Tibial nerve (tissue), 3 donors: Measurements from ENCODE around the gene MAML3.

Experiments
- POLR2A ChIP-seq, 2 donors: fragments of 450-650 bp; IDR thresholded peaks; one replicate each; pipeline ENCODE4 v1.6.1; 2017; ENCODE audit warnings: antibody characterized with exemption in 2 of 2, mild to moderate bottlenecking in 2 of 2, moderate library complexity in 2 of 2
- TF ChIP-seq, protein P1 (sequence below), 5 experiments: fragments of 200-600 bp in 3 of 5; fragments of 450-650 bp in 2 of 5; sonication (generic) in 3 of 5; IDR thresholded peaks; one replicate each; pipeline ENCODE4 v1.5.1; 2016 to 2019; ENCODE audit warnings: antibody characterized with exemption in 5 of 5, mild to moderate bottlenecking in 3 of 5, moderate library complexity in 2 of 5

DNA sequence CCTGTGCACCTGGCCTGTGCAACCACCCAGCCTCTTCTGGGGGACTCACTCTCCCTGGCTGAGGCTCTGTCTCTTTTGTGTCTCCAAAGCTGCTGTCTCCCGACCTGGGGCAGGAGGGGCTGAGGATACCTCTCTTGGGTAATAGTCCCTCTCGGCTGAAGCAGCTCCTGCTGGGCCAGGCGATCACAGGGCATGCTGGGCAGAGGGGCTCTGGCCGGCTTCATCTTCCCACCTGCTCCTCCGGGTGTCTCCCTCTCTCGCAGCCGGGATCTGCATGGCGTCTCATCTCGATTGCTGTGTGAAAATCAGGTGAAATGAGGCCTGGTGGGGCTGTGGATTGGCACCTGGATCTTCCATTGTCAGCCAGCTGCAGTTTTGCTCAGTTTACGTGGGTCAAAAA is 435.2 kb downstream of the MAML3 start:
- TF ChIP-seq POLR2A (IDR thresholded peaks at IDR 0.05), result no peak
- TF ChIP-seq, protein P1, sequence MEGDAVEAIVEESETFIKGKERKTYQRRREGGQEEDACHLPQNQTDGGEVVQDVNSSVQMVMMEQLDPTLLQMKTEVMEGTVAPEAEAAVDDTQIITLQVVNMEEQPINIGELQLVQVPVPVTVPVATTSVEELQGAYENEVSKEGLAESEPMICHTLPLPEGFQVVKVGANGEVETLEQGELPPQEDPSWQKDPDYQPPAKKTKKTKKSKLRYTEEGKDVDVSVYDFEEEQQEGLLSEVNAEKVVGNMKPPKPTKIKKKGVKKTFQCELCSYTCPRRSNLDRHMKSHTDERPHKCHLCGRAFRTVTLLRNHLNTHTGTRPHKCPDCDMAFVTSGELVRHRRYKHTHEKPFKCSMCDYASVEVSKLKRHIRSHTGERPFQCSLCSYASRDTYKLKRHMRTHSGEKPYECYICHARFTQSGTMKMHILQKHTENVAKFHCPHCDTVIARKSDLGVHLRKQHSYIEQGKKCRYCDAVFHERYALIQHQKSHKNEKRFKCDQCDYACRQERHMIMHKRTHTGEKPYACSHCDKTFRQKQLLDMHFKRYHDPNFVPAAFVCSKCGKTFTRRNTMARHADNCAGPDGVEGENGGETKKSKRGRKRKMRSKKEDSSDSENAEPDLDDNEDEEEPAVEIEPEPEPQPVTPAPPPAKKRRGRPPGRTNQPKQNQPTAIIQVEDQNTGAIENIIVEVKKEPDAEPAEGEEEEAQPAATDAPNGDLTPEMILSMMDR (IDR thresholded peaks at IDR 0.05), result no peak
